ENCODE results near the gene SLC1A4.
"Not testable (repeated sequence)": the region's sequence is repeated elsewhere in the genome, so short reads cannot be mapped to it uniquely, and the experiment has no call there.

Gene SLC1A4

DNA sequence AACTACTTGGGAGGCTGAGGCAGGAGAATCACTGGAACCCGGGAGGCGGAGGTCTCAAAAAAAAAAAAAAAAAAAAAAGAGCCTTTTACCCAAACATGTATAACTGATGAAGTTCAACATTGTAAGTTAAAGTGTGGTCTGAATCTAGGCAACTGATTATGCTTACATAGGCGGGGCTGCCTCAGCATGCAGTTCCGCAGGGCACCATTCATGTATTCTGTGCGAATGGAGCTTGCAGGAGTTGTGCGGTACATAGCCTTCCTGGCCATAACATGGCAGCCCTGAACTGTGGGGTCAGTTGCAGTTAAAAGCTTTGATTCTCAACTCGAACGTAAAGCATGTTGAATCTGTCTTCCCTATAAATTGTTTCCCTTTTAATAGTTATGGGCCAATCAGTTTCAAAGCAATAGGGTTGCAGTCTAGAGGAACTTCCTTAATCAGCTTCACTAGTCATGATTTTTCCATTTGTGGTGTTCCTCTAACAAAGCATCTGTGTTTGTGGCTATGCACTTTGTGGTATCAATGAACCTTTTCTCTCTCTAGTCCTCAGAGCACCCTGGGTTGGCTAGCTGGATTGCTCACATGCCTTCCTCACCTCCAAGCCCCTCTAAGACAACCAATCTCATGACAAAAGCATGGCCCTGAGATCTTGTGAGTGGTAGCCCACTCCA, 36.4 kb downstream of the SLC1A4 start:
- FAIRE-seq (no peak), DNase-seq (ENCODE audit: low spot score) (no peak)

DNA sequence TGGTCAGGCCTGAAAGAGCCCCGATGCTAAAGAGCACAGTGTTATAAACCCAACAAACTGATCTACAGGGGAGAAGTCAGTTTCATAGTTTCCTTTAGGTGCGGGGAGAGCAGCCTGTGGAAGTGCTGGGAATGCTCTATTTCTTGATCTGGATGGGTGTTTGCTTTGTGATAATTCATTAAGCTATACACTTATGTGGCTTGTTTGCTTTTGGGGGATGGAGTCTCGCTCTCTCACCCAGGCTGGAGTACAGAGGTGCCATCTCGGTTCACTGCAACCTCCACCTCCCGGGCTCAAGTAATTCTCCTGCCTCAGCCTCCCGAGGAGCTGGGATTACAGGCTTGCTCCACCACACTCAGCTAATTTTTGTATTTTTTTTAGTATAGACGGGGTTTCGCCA, 37.0 kb downstream of the SLC1A4 start:
- FAIRE-seq (no peak), DNase-seq (ENCODE audit: low spot score) (no peak)

- FAIRE-seq (no peak), DNase-seq (ENCODE audit: low spot score) (no peak)
These were observed 37.7 kb downstream of the SLC1A4 start for GRCh38 chr2:65026704-65027464.

DNA sequence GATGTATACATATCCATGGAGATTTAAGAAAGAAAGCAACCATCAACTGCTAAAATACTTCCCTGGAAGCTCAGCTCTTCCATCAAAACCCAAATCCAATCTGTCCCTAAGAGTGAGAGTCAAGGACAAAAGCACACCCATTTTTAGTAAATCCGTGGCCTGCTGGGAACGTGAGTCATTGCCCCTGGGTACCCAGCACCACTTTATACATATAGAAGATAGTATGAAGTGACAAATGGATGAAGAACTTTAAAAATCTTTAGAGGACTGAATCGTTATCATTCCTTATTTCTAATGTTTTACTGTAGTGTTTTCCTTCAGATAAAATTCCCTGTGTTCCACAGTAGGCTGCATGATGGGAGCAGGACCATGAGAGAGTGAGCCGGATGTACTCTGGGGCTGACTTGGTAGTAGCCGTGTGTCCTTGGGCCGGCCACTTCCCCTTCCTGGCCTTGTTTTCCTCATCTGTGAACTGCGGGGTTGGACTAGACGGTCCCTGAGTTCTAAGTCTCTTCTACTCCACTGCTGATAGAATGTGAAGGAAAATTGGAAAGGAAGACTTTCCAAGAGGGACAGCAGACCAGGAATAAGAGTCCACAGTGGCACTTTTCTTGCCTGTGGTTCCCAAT, 38.5 kb downstream of the SLC1A4 start:
- DNase-seq (ENCODE audit: low spot score) (no peak), FAIRE-seq (no peak)

DNA sequence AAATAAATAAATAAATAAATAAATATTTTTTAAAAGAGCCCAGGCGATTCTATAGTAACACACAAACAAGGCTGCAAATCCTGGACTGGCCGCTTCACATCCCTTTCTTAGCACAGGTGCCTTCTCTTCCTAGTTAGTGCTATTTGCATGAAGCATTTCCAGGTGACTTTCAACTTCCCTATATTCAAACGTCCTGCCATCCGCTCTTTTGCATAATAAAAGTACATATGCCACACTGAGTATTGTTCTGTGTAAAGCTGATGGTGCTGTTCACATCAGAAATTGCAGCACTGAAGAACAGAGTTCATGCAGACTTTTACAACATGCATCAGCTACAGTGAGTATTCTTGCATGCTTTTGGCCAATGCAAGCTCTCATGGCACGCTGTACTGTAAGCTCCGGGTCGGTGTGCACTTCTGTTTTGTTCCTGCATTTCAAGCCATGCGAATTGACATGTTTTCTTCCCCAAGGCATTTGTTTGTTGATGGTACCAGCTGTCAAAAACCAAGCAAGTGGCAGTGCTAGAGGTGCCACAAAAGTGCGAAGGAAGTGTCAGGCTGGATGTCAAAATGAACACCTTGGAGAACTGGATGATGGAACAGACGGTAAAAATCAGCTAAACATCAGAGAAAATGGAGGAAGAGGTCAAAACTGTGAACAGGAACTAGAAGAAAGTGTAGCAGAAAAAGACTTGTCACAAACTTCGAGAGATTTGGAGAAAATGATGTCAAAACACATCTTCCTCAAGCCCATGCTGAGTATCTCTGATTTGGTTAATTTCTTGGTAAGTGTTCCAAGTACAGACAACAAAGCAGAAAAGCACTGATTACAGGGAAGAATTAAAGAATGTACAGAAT, 41.5 kb downstream of the SLC1A4 start:
- DNase-seq (ENCODE audit: low spot score) (no peak), FAIRE-seq (no peak)

DNA sequence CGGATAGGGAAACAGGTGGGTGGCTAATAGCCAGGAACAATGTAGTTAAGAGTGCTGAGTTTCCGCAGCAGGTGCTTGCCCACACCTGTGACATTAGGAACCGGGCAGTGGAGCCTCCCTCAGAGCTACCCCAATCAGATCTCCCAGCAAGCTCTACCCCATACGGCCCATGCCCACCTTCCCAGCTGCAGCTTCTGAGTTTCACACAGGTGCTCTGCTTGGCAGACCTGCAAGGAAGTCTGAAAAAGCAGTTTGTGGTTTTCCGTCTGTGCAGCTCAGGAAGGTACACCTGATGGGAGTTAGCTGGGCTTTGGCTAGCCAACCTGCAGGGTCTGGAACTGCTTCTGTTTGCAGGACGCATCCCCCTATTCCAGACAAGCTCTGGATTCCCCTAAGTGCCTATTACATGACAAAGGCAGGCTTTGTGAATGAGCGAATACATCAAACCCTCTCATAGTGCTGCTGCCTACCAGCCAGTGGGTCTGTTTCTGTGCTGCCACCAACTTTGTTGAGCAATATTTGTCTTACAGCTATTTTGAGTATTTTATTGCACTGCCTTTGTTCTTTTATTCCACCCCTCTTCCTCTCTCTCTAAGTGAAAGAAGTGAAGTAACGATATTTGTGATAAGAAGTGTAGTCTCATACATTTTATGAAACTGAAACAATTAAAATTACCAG, 42.3 kb downstream of the SLC1A4 start:
- DNase-seq (ENCODE audit: low spot score) (no peak), FAIRE-seq (no peak)

- no peak for DNase-seq (ENCODE audit: low spot score)
- no peak for FAIRE-seq
These were observed 43.1 kb downstream of the SLC1A4 start for GRCh38 chr2:65032019-65032975.

DNA sequence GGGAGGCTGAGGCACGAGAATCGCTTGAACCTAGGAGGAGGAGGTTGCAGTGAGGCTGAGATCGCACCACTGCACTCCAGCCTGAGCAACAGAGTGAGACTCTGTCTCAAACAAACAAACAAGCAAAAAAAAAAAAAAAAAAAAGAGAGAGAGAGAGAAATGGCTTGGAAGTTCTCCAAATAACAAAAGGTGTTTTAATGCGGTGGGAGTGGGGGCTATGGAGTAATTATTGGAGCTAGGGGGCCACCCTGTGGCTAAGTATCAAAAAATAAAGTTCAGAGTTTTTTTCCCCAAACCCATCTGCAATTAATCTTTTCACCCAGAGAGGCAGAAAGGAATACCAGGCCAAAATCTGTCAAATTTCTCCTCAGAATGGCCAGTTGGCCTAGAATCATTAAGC, 44.0 kb downstream of the SLC1A4 start:
- DNase-seq (ENCODE audit: low spot score) (no peak), FAIRE-seq (no peak)

GRCh38 chr2:65033667-65034066, 44.5 kb downstream of the SLC1A4 start:
- FAIRE-seq; DNase-seq (ENCODE audit: low spot score): not testable (repeated sequence)

DNA sequence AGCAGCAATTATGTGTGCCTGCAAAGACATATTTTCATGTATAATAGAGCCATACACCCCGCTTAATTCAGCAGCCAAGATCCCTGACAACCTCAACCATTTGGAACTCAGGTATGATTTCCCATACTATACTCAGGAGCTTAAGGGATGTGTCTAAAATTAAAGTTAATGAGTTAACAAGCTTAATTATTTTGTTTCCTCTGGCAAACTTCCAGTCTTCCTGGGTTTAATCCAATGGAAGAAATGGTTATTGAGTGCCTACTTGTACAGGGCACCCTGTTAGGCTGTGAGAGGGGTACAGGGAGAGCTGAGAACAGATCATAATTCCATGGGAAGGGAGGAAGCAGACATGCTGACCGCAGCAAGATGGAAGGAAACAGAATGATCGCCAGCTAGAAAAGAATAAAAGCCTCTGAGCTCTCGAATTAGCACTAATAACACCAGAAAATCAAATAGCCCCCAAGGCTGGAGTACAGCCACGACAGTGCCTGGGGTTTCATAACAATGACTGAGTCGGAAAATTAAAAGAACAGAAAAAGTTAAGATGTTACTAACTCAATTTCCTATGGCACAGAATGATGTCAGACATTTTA, 46.2 kb downstream of the SLC1A4 start:
- FAIRE-seq = no peak
- DNase-seq (ENCODE audit: low spot score) = no peak

DNA sequence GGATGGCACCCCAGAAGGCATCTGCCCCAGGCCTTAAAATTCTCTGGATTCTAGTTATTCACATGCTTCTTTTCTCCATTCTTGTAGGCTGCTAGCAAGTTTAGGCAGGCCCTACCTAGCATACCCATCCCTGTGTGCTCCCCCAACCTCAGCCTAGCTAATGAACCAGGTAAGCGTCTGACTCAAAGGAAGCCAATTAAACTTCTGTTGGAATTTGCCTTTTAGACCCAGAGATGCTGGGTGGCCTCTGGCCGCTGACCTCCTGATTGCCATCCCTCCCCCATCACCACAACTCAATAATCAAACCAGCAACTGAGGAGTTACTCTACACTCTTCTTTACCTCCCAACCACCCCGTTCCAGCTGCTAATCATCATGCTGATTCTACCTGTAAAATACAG, 48.0 kb downstream of the SLC1A4 start:
- DNase-seq (ENCODE audit: low spot score) (no peak), FAIRE-seq (no peak)

DNA sequence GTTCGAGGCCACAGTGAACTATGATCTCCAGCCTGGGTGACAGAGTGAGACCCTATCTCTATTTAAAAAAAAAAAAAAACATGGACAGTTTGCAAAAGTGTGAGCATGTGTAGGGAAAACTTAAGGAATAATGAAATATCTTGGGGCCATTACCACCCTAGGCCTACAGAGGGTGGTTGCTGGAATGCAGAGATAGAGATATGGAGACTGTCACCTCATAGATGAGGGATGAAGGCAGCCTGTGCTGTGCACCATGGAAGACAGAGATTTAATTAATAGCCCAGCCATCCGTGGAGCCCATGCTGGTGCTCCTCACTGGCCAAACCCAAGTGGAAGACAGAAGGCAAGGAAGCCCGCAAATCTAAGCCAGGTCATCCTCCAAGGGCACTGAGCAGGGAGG, 50.4 kb downstream of the SLC1A4 start:
- FAIRE-seq (no peak), DNase-seq (ENCODE audit: low spot score) (no peak)

DNA sequence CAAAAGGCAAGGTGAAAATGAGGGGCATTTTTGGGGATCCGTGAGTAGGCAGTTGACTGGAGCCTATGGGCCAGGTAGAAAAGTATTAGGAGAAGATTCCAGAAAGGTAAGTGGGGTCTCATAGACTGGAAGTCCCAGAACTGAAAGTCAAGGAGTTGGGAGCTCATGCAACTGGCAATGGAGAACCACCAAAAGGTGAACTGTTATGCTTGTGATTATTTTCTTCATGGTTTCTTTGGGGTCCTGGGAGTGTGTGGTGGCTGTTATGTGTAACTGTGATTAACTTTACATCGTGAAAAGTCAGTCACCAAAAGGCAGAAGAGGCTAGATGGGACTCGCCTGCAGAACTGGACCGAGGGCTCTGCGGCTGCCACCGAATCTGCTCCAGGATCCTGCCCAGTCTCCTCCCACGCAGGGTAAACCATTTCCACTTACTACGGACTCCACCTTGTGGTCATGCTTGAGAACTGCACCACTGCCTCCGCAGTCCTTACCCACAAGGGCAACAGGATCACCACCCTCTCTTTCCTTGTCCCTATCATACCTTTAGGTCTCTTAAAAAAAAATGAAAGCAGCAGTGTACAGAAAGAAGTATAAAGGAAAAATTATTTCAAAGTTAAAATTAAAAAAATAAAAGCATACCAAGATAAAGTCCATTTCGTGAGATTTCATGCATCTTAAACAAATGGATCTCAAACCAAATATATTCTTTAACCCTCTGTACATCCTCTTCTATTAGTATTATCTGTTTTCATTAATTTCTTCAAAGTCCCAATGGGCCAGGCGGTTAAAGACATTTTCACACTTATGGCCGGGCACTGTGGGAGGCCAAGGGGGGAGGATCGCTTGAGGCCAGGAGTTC, 51.4 kb downstream of the SLC1A4 start:
- DNase-seq (ENCODE audit: low spot score) = peak; percentile 92

DNA sequence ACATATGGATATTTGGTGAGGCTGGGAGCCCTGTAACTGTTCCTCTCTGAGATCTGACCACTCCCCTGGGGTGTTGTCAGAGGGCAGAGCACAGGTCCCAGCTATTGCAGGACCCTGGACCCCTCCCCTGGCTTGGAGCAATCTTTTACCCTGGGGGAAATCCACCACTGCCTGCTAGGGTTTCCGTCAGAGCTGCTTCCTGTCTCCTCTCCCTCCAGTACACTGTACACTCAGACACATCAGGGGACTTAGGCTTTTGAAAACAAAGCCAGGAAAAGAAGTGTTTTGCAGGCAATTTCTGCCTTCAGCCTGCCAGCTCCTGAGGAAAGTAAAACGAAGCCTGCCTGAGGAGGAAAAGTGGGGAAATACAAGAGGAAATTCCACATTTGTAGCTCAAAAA, 53.8 kb downstream of the SLC1A4 start:
- FAIRE-seq = no peak

More for the DNA sequence above, 51.4 kb downstream of the SLC1A4 start:
- FAIRE-seq = peak; percentile 88

GRCh38 chr2:65044097-65044735, 55.0 kb downstream of the SLC1A4 start:
- DNase-seq (ENCODE audit: low spot score) = no peak
- FAIRE-seq = no peak

More for the DNA sequence above, 53.8 kb downstream of the SLC1A4 start:
- no peak for DNase-seq (ENCODE audit: low spot score)

DNA sequence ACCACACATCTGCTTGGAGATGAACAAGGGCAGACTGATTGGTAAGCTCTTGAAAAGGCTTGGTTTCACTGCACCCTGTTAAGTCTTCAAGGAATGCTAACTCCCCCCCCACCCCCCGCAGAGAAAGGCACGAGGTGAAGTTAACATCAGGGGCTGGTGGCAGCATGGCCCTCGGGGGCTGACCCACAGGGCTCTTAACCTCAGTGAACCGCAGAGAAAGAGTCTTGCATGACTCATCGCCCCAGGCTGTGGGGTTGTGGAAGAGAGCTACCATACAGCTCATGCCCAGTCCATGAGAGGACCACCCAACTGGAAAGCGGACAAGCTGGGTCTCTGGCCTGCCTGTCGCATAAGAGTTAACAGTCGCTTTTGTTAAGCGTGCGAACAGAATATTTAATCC, 56.5 kb downstream of the SLC1A4 start:
- FAIRE-seq = no peak
- no peak for DNase-seq (ENCODE audit: low spot score)

- FAIRE-seq (no peak), DNase-seq (ENCODE audit: low spot score) (no peak)
These were observed 57.6 kb downstream of the SLC1A4 start for GRCh38 chr2:65046633-65047407.

All from urothelium cell line (cell line).